GM23248 (cell line): Measurements from ENCODE around the gene RBM43. TPM values are rescaled to one million over a fixed set of nuclear protein-coding genes. Genes with fewer than 3 reads are reported as not detected.
A peak's percentile ranks its signal among the peaks of the same experiment; 100 is the strongest.

ENCODE experiments used
- DNase-seq: peaks from one replicate; pipeline ENCODE4 v3.0.0-alpha.2; 2015
- H2AFZ ChIP-seq: fragments of 200-600 bp; sonication (generic); 2 replicates; pipeline ENCODE4 v1.6.1; 2016; ENCODE audit warnings: antibody characterized with exemption
- H3F3A ChIP-seq: fragments of 200-600 bp; sonication (generic); 2 replicates; pipeline ENCODE4 v1.6.1; 2016; ENCODE audit warnings: mild to moderate bottlenecking, antibody characterized with exemption, mixed run types; ENCODE audit not compliant: insufficient read depth
- H3K27ac ChIP-seq: fragments of 200-600 bp; sonication (generic); 2 replicates; pipeline ENCODE4 v1.5.1; 2016; ENCODE audit warnings: mild to moderate bottlenecking
- H3K27me3 ChIP-seq: fragments of 200-600 bp; sonication (generic); replicated peaks from 2 replicates; pipeline ENCODE4 v1.6.1; 2016; ENCODE audit warnings: mild to moderate bottlenecking; ENCODE audit not compliant: insufficient read depth
- H3K36me3 ChIP-seq: fragments of 200-600 bp; sonication (generic); 2 replicates; pipeline ENCODE4 v1.6.1; 2016; ENCODE audit warnings: low read depth, mild to moderate bottlenecking
- H3K4me1 ChIP-seq: fragments of 200-600 bp; sonication (generic); 2 replicates; pipeline ENCODE4 v1.6.1; 2016; ENCODE audit warnings: mild to moderate bottlenecking; ENCODE audit not compliant: insufficient read depth
- H3K4me2 ChIP-seq: fragments of 200-600 bp; sonication (generic); one replicate; pipeline ENCODE4 v1.6.1; 2016; ENCODE audit warnings: mild to moderate bottlenecking; ENCODE audit not compliant: unreplicated experiment
- H3K4me3 ChIP-seq: fragments of 200-600 bp; sonication (generic); 2 replicates; pipeline ENCODE4 v1.5.1; 2016; ENCODE audit warnings: mild to moderate bottlenecking
- H3K79me2 ChIP-seq: fragments of 200-600 bp; sonication (generic); 2 replicates; pipeline ENCODE4 v1.6.1; 2016; ENCODE audit warnings: mild to moderate bottlenecking; ENCODE audit not compliant: insufficient read depth
- H3K9ac ChIP-seq: fragments of 200-600 bp; sonication (generic); 2 replicates; pipeline ENCODE4 v1.6.1; 2016; ENCODE audit warnings: mild to moderate bottlenecking
- H3K9me2 ChIP-seq: fragments of 200-600 bp; sonication (generic); 2 replicates; pipeline ENCODE4 v1.6.1; 2016; ENCODE audit warnings: mixed run types, mild to moderate bottlenecking, moderate library complexity; ENCODE audit not compliant: insufficient read depth
- H3K9me3 ChIP-seq: fragments of 200-600 bp; sonication (generic); one replicate; pipeline ENCODE4 v1.6.1; 2017; ENCODE audit warnings: low read depth
- H4K20me1 ChIP-seq: fragments of 200-600 bp; sonication (generic); 2 replicates; pipeline ENCODE4 v1.6.0; 2016; ENCODE audit not compliant: insufficient read depth
- EZH2 ChIP-seq: fragments of 200-600 bp; sonication (generic); IDR thresholded peaks from 2 replicates; pipeline ENCODE4 v1.6.1; 2018; ENCODE audit warnings: antibody characterized with exemption, mild to moderate bottlenecking; ENCODE audit not compliant: insufficient read depth, poor library complexity, severe bottlenecking
- EZH2phosphoT487 ChIP-seq: fragments of 200-600 bp; sonication (generic); IDR thresholded peaks from 2 replicates; pipeline ENCODE4 v1.6.1; 2018; ENCODE audit warnings: antibody characterized with exemption, moderate library complexity, mild to moderate bottlenecking, low read depth; ENCODE audit not compliant: insufficient read depth
- WGBS, 2 experiments: methylation state at CpG; one replicate each; pipeline ENCODE4 v1.1.6; 2015 to 2017; ENCODE audit warnings: low lambda C conversion rate in 2 of 2, low coverage in 1 of 2; ENCODE audit errors: missing lambda C conversion rate in 2 of 2; 5-methylcytosine and 5-hydroxymethylcytosine counted together
- in situ Hi-C: fragments of 300-500 bp; cut with MboI; formaldehyde crosslinking; loops from 2 replicates; pipeline ENCODE4 v1.15.0; 2020
- polyA plus RNA-seq: library from polyadenylated mRNA; unstranded; fragments of >200 nt; fragmentation: Nextera tagmentation; extraction: Ambion mirVana; gene quantifications from 2 replicates; pipeline ENCODE4 v1.2.1, GENCODE V29; 2016
- total RNA-seq: library from RNA; depleted of rRNA; stranded (reverse); fragments of >200 nt; shearing (Covaris generic); gene quantifications from 2 replicates; pipeline ENCODE4 v1.2.3, GENCODE V29; 2014

Gene RBM43
- total and polyA plus RNA-seq, 2 experiments from 2014 or later = 3.1 to 6.8 TPM

GRCh38 chr2:151262629-151263028, 966 bp upstream of the RBM43 start:
- Histone ChIP-seq H3K27me3 (no peaks in the 10 kb centered on the region), H3K36me3 (no peaks in the 10 kb centered on the region), H4K20me1 (no peaks in the 10 kb centered on the region), H3K4me3 (no peak overlapping the region), H3K79me2 (peaks cover 22% of the 10 kb centered on the region), H3F3A (0 out of 2 replicates have a peak, but pooled peaks cover 4% of the 10 kb centered on the region), H3K9ac (no peak overlapping the region), H3K4me1 (peaks cover 21% of the 10 kb centered on the region), H3K9me3 (no peaks in the 10 kb centered on the region), H3K4me2 (no peak overlapping the region), H3K27ac (no peak overlapping the region), H3K9me2 (no peaks in the 10 kb centered on the region), H2AFZ (no peak overlapping the region)
- no peak for DNase-seq
- TF ChIP-seq EZH2phosphoT487 (no peak), EZH2 (no peak)
- 88 to 97% methylated on average over 6 to 8 of the region's 8 CpGs for WGBS, 2 experiments
- in situ Hi-C loops = loop anchor here (10.0 kb wide), 1 partner anchor 152 kb away; no protein-coding TSS in a partner anchor

DNA sequence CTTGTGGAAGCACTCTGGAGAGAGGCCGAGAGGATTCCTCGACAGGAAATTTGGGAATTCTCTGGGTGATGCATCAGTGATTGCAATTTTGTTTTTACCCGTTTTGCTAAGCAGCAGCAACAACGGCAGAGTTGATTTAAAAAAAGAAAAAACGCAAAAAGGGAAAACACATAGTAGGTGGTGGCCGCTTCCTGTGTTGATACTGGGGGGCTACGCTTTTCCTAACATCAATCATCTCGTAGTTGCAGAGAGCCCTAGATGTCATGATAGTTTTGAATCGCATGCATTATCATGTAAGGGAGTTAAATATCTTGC, 271 bp upstream of the RBM43 start:
- H3K4me2 ChIP-seq = peak overlapping the region; percentile 82
- no peaks in the 10 kb centered on the region for H4K20me1 ChIP-seq
- H3K4me3 ChIP-seq = peak overlapping the region; percentile 85
- peaks cover 21% of the 10 kb centered on the region for H3K4me1 ChIP-seq
- no peak for TF ChIP-seq EZH2phosphoT487
- no peak for TF ChIP-seq EZH2
- 2 to 4% methylated on average over 9 of the region's 9 CpGs for WGBS, 2 experiments
- H3K9ac ChIP-seq = peak overlapping the region; percentile 93
- no peak for DNase-seq
- H3K9me3 ChIP-seq = no peaks in the 10 kb centered on the region
- no peaks in the 10 kb centered on the region for H3K36me3 ChIP-seq
- peak overlapping the region; percentile 86 for H2AFZ ChIP-seq
- H3K27me3 ChIP-seq = no peaks in the 10 kb centered on the region
- H3K9me2 ChIP-seq = no peaks in the 10 kb centered on the region
- H3K27ac ChIP-seq = peak overlapping the region; percentile 93
- in situ Hi-C loops = loop anchor here (10.0 kb wide), 1 partner anchor 153 kb away; no protein-coding TSS in a partner anchor
- peaks cover 26% of the 10 kb centered on the region for H3K79me2 ChIP-seq
- H3F3A ChIP-seq = 0 out of 2 replicates have a peak, but pooled peaks cover 4% of the 10 kb centered on the region

- peak overlapping the region; percentile 85 for H3K4me3 ChIP-seq
- WGBS, 2 experiments = 5 to 10% methylated on average over 11 of the region's 11 CpGs
Measured at GRCh38 chr2:151260573-151261230, 961 bp downstream of the RBM43 start.

DNA sequence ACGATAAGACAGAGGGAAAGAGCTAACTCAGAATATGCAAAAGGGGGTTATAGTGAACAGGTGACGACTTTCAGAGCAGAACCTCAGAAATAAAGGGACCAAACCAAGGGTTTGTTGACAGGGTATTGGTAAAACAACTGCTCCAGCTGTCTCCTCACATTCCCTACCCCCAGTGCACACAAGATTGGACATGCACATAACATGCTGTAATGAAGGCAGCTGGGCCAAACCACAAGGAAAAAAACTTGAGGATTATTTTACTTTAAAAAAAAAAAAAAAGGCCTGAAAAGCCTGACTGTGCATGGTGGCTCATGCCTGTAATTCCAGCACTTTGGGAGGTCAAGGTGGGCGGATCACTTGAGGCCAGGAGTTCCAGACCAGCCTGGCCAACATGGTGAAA, 3.5 kb downstream of the RBM43 start:
- Histone ChIP-seq H3K9me2 (no peaks in the 10 kb centered on the region), H3K36me3 (no peaks in the 10 kb centered on the region; the same call in 1 of the 2 replicates), H3K27me3 (no peaks in the 10 kb centered on the region), H4K20me1 (no peaks in the 10 kb centered on the region), H3K27ac (no peak overlapping the region), H3F3A (0 out of 2 replicates have a peak, but pooled peaks cover 4% of the 10 kb centered on the region), H3K4me3 (no peak overlapping the region), H3K4me1 (peaks cover 21% of the 10 kb centered on the region), H3K9me3 (no peaks in the 10 kb centered on the region), H2AFZ (no peak overlapping the region), H3K9ac (no peak overlapping the region), H3K4me2 (no peak overlapping the region), H3K79me2 (peaks cover 31% of the 10 kb centered on the region)
- 75 to 83% methylated on average over 3 of the region's 3 CpGs for WGBS, 2 experiments
- in situ Hi-C loops = no loop called here
- TF ChIP-seq EZH2 = no peak
- TF ChIP-seq EZH2phosphoT487 = no peak
- DNase-seq = peak; percentile 77

More at GRCh38 chr2:151260573-151261230, 961 bp downstream of the RBM43 start:
- no peaks in the 10 kb centered on the region for H3K36me3 ChIP-seq
- TF ChIP-seq EZH2phosphoT487 = no peak
- TF ChIP-seq EZH2 = no peak
- peaks cover 21% of the 10 kb centered on the region for H3K4me1 ChIP-seq
- no peaks in the 10 kb centered on the region for H3K9me3 ChIP-seq
- H3K4me2 ChIP-seq = peak overlapping the region; percentile 82
- H2AFZ ChIP-seq = peak overlapping the region; percentile 86
- no peaks in the 10 kb centered on the region for H3K27me3 ChIP-seq
- no peaks in the 10 kb centered on the region for H4K20me1 ChIP-seq
- H3F3A ChIP-seq = 0 out of 2 replicates have a peak, but pooled peaks cover 4% of the 10 kb centered on the region
- peaks cover 31% of the 10 kb centered on the region for H3K79me2 ChIP-seq
- DNase-seq = peak; percentile 77
- peak overlapping the region; percentile 93 for H3K27ac ChIP-seq
- no peaks in the 10 kb centered on the region for H3K9me2 ChIP-seq
- in situ Hi-C loops = loop anchor here (10.0 kb wide), 1 partner anchor 154 kb away; no protein-coding TSS in a partner anchor
- H3K9ac ChIP-seq = peak overlapping the region; percentile 93
